Activated CD4-positive, alpha-beta T cell treated with anti-CD3 and anti-CD28 coated beads for 36 hours (primary cell): ENCODE measurements around the gene MPST. TPM values are rescaled to one million over a fixed set of nuclear protein-coding genes. Genes with fewer than 3 reads are reported as not detected.

Experiments used
- ATAC-seq: fragments of 200-7000 bp; cut with Tn5 transposase; one replicate; pipeline ENCODE4 v1.10.0; 2021; ENCODE audit warnings: mild to moderate bottlenecking, moderate library complexity
- CTCF ChIA-PET: fragments of 350-600 bp; sonication (Branson Sonifier 250); formaldehyde crosslinking; loops from one replicate; lab custom pipeline; 2021; ENCODE audit warnings: antibody characterized with exemption; lab: Charles Lee
- POLR2A ChIA-PET: fragments of 350-600 bp; sonication (Branson Sonifier 250); formaldehyde crosslinking; loops from one replicate; lab custom pipeline; 2021; ENCODE audit warnings: antibody characterized with exemption, inconsistent platforms; lab: Charles Lee
- DNase-seq: peaks from one replicate; pipeline ENCODE4 v3.0.0-alpha.2; 2020
- H3K27ac Mint-ChIP-seq: one replicate; pipeline ENCODE4 v1.8.0; 2021; ENCODE audit warnings: mixed read lengths
- H3K27me3 Mint-ChIP-seq: one replicate; pipeline ENCODE4 v1.8.0; 2021; ENCODE audit warnings: mixed read lengths
- H3K36me3 Mint-ChIP-seq: one replicate; pipeline ENCODE4 v1.8.0; 2021; ENCODE audit warnings: low read depth, mixed read lengths
- H3K4me1 Mint-ChIP-seq: one replicate; pipeline ENCODE4 v1.8.0; 2021; ENCODE audit warnings: mixed read lengths
- H3K4me3 Mint-ChIP-seq: one replicate; pipeline ENCODE4 v1.8.0; 2021; ENCODE audit warnings: mild to moderate bottlenecking, moderate library complexity, mixed read lengths
- H3K9me3 Mint-ChIP-seq: one replicate; pipeline ENCODE4 v1.8.0; 2021; ENCODE audit warnings: low read depth, mixed read lengths
- intact Hi-C, 2 experiments: fragments of 100-400 bp; cut with DNase I in 1 of 2; cut with micrococcal nuclease in 1 of 2; formaldehyde crosslinking; loops; one replicate each; pipeline versions ENCODE4 v1.14.2 to v1.15.1; 2022 to 2024; cut with DNase I, micrococcal nuclease
- total RNA-seq, 2 experiments: library from RNA; stranded (reverse); gene quantifications; one replicate each; pipeline ENCODE4 v1.2.3, GENCODE V29; 2021

MPST gene
- 10 to 100 TPM; 10.6 to 11.0 TPM for total RNA-seq

DNA sequence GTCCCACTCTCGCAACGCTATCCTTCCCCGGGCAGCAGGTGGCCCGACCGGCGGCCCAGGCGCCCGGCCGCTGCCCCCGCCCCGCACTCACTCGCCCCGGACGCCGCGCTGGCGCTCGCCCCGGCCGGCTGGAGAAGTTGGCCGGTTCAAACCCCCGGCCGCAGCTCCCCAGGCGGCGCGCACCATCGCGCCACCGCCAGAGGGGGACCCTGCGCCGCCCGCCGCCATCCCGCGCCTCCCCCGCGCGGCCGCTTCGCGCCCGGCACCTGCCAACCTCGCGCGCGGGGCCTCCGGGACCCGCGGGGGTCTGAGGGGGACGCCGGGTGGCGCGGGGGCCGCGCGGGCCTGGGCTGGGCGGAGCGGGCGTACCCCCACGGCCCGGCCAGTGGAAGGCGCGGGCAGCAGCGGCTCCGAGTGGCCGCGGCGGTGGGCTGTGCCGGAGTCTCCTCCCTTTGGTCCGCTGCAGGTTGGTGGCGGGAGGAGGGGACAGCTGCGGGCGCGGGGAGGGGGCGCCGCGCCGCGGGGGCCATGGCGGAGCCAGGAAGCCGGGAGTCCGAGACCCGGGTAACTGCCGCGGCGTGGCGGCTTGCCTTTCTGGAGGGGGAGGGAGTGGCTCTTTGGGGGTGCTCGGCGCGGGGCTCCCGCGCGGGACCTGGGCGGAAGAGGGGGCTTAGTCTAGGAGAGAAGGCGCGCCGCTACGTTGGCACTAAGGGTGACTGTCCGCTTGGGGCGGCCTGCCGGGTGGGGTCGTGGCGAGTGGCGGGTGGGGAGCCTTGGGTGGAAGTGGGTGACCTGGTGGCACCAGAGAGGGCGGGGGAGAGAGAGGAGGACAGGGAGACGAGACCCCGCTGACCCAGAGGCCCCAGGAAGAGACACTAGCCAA is at the start of gene MPST, which contains the start of gene TST:
TSS of gene MPST (plus strand) at position 434 of the 883 bp plus-strand sequence. CDS start at position 529, 95 bp downstream.
TSS of gene TST (minus strand) at position 139 of the 883 bp plus-strand sequence. CDS start 715 bp downstream, outside the sequence.
- intact Hi-C loops = loop anchor here in 1 of 2 experiments (1.0 kb wide), 1 partner anchor 180 kb away; no protein-coding TSS in a partner anchor
- CTCF ChIA-PET = interaction anchor here (0.6 to 4.0 kb wide), 16 partner anchors 10 to 713 kb away, joined by 3 to 27 read pairs (median 3); no protein-coding TSS in a partner anchor
- no peaks in the 10 kb centered on the region for H3K9me3 Mint-ChIP-seq

DNA sequence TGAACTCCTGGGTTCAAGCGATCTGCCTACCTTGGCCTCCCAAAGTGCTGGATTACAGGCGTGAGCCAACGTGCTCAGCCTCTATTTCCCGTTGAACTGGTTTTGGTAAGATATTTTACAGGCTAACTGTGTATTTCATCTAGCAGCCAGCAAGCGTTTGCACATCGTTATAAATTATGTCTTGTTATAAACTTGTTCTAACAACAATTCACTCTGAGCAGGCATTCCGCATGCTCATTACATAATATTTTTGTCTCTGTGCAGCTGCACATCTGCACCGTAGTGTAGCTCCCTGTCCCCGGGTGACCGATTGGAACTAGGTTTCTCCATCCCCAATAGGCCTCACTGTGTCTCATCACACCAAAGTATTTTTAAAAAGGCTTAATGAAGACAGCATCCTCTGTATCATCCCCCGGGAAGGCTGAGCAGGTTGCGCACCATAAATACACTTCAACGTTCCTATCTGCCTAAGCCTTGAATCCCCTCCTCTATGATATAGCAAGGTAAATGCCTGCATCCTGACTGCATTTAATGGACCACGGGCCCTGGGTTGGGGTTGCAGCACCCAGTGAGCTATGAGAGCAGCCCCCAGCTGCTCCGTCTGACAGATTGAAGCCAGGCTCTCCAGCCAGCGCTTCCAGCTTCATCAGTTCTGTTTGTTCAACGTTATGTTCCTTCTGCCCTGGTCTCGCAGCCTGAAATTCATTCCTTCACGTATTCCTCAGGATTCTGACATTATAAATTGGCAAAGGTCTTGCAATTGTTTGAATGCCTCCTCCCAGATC is 48.0 kb upstream of the MPST start:
- ChIA-PET CTCF (interaction anchor here (0.6 to 1.4 kb wide), 3 partner anchors 115 to 485 kb away, joined by 3 to 5 read pairs (median 5); no protein-coding TSS in a partner anchor), POLR2A (interaction anchor here (0.6 kb wide), 1 partner anchor 465 kb away, joined by 6 read pairs; no protein-coding TSS in a partner anchor)
- DNase-seq (no peak), ATAC-seq (no peak)
- H3K4me1 Mint-ChIP-seq = no peaks in the 10 kb centered on the region
- no peaks in the 10 kb centered on the region for H3K36me3 Mint-ChIP-seq
- H3K27me3 Mint-ChIP-seq = no peaks in the 10 kb centered on the region
- no peak overlapping the region for H3K27ac Mint-ChIP-seq
- H3K4me3 Mint-ChIP-seq = no peak overlapping the region
- no peaks in the 10 kb centered on the region for H3K9me3 Mint-ChIP-seq
- intact Hi-C loops = no loop called here

More for the DNA sequence above, at the start of gene MPST, which contains the start of gene TST:
- H3K4me3 Mint-ChIP-seq = peak within 1 kb of the TSS; percentile 78
- H3K4me1 Mint-ChIP-seq = peaks cover 4% of the 10 kb centered on the region
- H3K36me3 Mint-ChIP-seq = no peaks in the 10 kb centered on the region
- POLR2A ChIA-PET = interaction anchor here (0.6 kb wide), 1 partner anchor 43 kb away, joined by 3 read pairs; no protein-coding TSS in a partner anchor
- H3K27ac Mint-ChIP-seq = peak within 1 kb of the TSS; percentile 52
- H3K27me3 Mint-ChIP-seq = peaks cover 13% of the 10 kb centered on the region
- ATAC-seq (peak; percentile 74), DNase-seq (peak; percentile 60)

DNA sequence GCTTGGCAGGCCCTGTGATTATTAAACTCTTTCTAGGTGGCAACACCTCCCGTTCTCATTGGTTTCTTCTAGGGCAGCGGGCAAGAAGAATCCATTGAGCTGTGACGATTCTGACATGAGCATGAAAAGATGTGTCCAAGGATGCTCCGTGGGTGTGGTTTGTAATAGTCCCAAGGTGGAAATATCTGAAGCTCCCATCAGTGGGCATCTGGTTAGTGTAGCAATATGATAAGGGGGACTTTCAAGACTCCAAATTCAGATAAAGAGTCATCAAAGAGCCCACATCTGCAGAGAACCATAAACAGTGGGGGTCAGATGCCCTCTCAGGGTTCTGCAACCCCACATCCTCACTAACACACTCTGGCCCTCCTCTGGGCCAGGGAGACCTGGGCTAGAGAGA is 42.9 kb upstream of the MPST start:
- Mint-ChIP-seq H3K4me3 (no peak overlapping the region), H3K4me1 (peaks cover 8% of the 10 kb centered on the region), H3K27ac (no peak overlapping the region), H3K9me3 (no peaks in the 10 kb centered on the region), H3K36me3 (no peaks in the 10 kb centered on the region), H3K27me3 (no peaks in the 10 kb centered on the region)
- POLR2A ChIA-PET = interaction anchor here (0.7 kb wide), 1 partner anchor 43 kb away, joined by 3 read pairs; the partner anchor contains the start of genes MPST and TST
- intact Hi-C loops = loop anchor here in 1 of 2 experiments (5.0 kb wide), 1 partner anchor 104 kb away; no protein-coding TSS in a partner anchor
- no peak for DNase-seq
- CTCF ChIA-PET = interaction anchor here (0.8 to 7.3 kb wide), 24 partner anchors 8 to 1093 kb away, joined by 3 to 60 read pairs (median 4); partner anchors contain the start of genes NCF4 and RAC2
- ATAC-seq = no peak

DNA sequence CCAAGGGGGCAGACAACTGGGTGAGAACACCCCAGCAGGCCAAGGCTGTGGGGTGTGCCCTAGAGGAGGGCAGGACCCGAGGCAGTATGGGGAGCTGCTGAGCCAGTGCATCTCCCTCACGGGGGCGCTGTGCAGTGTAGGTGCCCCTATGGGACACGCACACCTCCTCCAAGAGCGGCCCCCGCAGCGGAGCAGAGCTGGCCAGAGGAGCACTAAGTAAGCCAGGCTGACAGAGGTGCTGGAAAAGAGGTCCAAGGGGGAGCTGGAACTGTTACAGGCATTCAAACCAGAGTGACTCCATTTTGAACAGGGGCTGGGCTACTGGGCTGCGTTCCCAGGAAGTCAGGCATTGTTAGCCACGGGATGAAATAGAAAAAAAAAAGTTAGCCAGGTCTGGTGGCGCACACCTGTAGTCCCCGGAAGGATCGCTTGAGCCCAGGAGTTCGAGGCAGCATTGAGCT is 42.1 kb upstream of the MPST start:
- no peaks in the 10 kb centered on the region for H3K9me3 Mint-ChIP-seq
- POLR2A ChIA-PET = interaction anchor here (0.5 to 1.0 kb wide), 3 partner anchors 195 to 799 kb away, joined by 3 to 12 read pairs (median 5); partner anchors contain the start of gene IFT27

DNA sequence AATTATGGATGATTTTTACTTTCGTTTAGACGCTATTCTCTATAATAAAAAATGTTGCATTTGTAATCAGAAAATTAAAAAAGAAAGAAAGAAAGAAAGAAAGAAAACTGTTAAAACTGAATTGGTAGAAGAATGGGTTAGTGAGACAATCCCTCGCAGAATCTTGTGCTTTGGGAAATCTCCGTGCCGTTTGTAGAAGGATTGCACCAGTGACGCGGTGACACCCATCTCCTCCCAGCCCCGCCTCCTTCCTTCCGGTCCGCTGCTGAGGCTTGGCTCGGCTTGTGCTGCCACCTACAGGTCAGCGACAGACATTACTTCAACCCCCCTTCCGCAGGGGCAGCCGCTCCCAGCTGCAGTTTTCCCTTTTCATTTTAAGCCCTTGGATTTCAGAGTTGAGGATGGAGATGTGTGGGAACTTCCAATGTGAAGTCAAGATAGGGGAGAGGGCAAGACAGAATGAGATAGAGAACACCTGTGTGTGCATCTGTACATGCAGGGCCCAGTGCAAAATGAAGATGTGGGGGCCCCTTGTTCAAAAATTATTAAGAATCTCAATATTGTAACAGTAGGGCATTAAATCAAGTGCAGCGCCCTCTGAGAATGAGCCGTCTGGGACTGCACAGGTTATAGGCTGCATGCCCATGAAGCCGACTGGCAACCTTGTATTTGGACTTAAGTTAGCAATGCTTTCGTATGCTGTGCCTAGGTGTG is 41.4 kb upstream of the MPST start:
- CTCF ChIA-PET = interaction anchor here (0.6 to 7.3 kb wide), 34 partner anchors 9 to 411 kb away, joined by 3 to 60 read pairs (median 4); partner anchors contain the start of gene IFT27
- intact Hi-C loops = loop anchor here (1.0 to 5.0 kb wide), 9 partner anchors 105 to 449 kb away; partner anchors contain the start of genes EIF3D (in 1 of the 2) and IFT27 (in 1 of the 2)
- peak overlapping the region; percentile 76 for H3K4me3 Mint-ChIP-seq
- POLR2A ChIA-PET = interaction anchor here (0.5 to 1.0 kb wide), 2 partner anchors 202 to 800 kb away, joined by 5 to 12 read pairs; partner anchors contain the start of gene IFT27
- H3K27me3 Mint-ChIP-seq = no peaks in the 10 kb centered on the region
- peak overlapping the region; percentile 77 for H3K27ac Mint-ChIP-seq
- ATAC-seq = peak; percentile 86
- peaks cover 8% of the 10 kb centered on the region for H3K4me1 Mint-ChIP-seq
- peak; percentile 95 for DNase-seq
- H3K36me3 Mint-ChIP-seq = no peaks in the 10 kb centered on the region
- H3K9me3 Mint-ChIP-seq = no peaks in the 10 kb centered on the region

More for the DNA sequence above, 42.1 kb upstream of the MPST start:
- peak; percentile 93 for ATAC-seq
- intact Hi-C loops = loop anchor here in 1 of 2 experiments (5.0 kb wide), 1 partner anchor 105 kb away; no protein-coding TSS in a partner anchor
- H3K27me3 Mint-ChIP-seq = no peaks in the 10 kb centered on the region
- peaks cover 8% of the 10 kb centered on the region for H3K4me1 Mint-ChIP-seq
- peak overlapping the region; percentile 77 for H3K27ac Mint-ChIP-seq
- CTCF ChIA-PET = interaction anchor here (0.6 to 7.3 kb wide), 35 partner anchors 9 to 481 kb away, joined by 3 to 60 read pairs (median 4); partner anchors contain the start of genes IFT27, NCF4 and RAC2
- H3K36me3 Mint-ChIP-seq = no peaks in the 10 kb centered on the region
- H3K4me3 Mint-ChIP-seq = peak overlapping the region; percentile 76
- peak; percentile 90 for DNase-seq

DNA sequence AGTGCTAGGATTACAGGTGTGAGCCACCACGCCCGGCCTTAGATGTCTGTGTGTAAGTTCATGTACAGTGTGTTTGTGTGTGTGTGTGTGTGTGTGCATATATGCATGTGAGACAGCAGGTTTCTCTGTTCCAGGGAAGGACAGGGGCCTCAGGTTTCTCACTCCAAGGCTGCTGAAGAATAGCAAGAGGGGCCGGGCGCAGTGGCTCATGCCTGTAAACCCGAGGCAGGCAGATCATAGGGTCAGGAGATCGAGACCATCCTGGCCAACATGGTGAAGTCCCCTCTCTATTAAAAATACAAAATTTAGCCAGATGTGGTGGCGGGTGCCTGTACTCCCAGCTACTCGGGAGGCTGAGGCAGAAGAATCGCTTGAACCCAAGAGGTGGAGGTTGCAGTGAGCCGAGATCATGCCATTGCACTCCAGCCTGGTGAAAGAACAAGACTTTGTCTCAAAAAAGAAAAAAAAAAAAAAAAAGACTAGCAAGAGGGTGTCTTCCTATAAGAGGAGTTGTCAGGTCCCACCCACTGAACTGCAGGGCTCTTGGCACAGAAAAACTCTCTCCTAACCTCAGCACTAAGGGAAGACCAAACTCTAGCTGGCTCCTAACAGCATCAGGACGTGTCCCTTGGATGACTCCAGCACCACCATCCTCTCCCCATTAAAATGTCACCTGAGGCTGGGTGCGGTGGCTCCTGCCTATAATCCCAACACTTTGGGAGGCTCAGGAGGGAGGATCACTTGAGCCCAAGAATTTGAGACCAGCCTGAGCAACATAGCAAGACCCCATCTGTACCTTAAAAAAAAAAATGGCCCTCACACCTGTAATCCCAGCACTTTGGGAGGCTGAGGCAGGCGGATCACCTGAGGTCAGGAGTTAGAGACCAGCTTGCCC is 40.3 kb upstream of the MPST start:
- CTCF ChIA-PET = interaction anchor here (0.7 to 7.3 kb wide), 8 partner anchors 9 to 238 kb away, joined by 3 to 60 read pairs (median 3); no protein-coding TSS in a partner anchor
- H3K27ac Mint-ChIP-seq = no peak overlapping the region
- POLR2A ChIA-PET = interaction anchor here (0.6 to 0.7 kb wide), 2 partner anchors 10 to 113 kb away, joined by 4 to 10 read pairs; no protein-coding TSS in a partner anchor

DNA sequence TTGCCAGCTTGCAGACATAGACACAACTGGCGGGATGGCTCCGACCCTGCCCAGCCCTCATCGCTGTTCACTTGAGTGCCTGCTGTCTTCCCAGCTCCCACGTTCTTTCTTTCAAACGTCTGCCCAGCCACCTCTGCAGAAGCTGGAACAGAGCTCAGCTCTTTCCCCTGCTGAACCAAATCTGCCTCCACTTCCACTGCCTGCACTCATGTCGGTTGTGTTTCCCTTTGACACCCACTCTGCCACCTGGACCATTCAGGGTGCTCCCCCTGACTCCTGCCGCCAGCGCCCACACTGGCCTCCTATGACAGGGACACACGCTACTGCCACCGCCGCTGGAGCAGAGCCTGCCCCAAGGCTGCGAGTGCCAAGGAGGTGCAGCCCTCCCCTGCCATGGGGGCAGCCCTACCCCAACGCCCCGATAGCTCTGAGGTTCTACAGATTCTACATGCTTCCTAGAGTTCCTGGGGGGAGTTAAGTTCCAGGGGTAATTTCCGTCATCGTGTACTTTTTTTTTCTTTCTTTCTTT is 38.2 kb upstream of the MPST start:
- intact Hi-C loops = no loop called here
- no peak for ATAC-seq
- POLR2A ChIA-PET = no interaction called here
- peaks cover 4% of the 10 kb centered on the region for H3K27me3 Mint-ChIP-seq
- H3K4me3 Mint-ChIP-seq = no peak overlapping the region
- H3K4me1 Mint-ChIP-seq = peaks cover 8% of the 10 kb centered on the region
- no peak for DNase-seq
- H3K9me3 Mint-ChIP-seq = peaks cover 10% of the 10 kb centered on the region
- H3K36me3 Mint-ChIP-seq = peaks cover 9% of the 10 kb centered on the region
- CTCF ChIA-PET = interaction anchor here (0.7 to 7.3 kb wide), 7 partner anchors 18 to 219 kb away, joined by 3 to 60 read pairs (median 3); no protein-coding TSS in a partner anchor
- H3K27ac Mint-ChIP-seq = no peak overlapping the region

More for the DNA sequence above, 40.3 kb upstream of the MPST start:
- peaks cover 4% of the 10 kb centered on the region for H3K27me3 Mint-ChIP-seq
- H3K4me3 Mint-ChIP-seq = no peak overlapping the region
- ATAC-seq (no peak), DNase-seq (no peak)
- intact Hi-C loops = loop anchor here (2.0 to 5.0 kb wide), 2 partner anchors 107 to 220 kb away; no protein-coding TSS in a partner anchor
- no peaks in the 10 kb centered on the region for H3K9me3 Mint-ChIP-seq
- no peaks in the 10 kb centered on the region for H3K36me3 Mint-ChIP-seq
- H3K4me1 Mint-ChIP-seq = peaks cover 8% of the 10 kb centered on the region

DNA sequence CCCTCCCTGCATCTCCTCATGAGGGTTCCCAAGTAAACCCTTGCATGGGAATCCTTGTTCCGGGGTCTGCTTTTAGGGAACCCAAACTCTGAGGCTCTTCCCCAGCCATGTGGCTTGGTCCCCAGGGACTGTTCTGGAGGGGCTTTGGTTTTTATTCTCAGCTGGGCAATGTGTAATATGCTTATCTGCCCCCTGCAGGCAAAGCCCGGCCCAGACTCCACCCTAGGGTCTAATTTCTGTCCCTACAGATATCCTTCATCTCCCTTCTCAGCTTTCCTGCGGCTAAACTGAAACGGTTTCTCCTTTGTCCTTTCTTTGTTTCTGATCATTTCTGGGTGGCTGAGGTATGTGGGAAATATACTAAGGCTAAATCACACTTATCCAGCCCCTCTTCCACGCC is 37.4 kb upstream of the MPST start:
- intact Hi-C loops = no loop called here
- DNase-seq (no peak), ATAC-seq (no peak)
- H3K4me3 Mint-ChIP-seq = no peak overlapping the region
- H3K9me3 Mint-ChIP-seq = peaks cover 17% of the 10 kb centered on the region
- no peak overlapping the region for H3K27ac Mint-ChIP-seq
- POLR2A ChIA-PET = no interaction called here
- peaks cover 9% of the 10 kb centered on the region for H3K36me3 Mint-ChIP-seq
- CTCF ChIA-PET = interaction anchor here (0.5 to 7.3 kb wide), 5 partner anchors 17 to 707 kb away, joined by 3 to 60 read pairs (median 3); no protein-coding TSS in a partner anchor
- H3K4me1 Mint-ChIP-seq = peaks cover 12% of the 10 kb centered on the region
- peaks cover 6% of the 10 kb centered on the region for H3K27me3 Mint-ChIP-seq
